Mucosa of stomach (tissue), 1 donor: ENCODE results near the gene TWIST2.

Source experiments
- H3K27me3 ChIP-seq: one replicate; pipeline ENCODE4 v1.7.0; 2013; ENCODE audit warnings: mild to moderate bottlenecking, low read length; ENCODE audit not compliant: control insufficient read depth, insufficient read depth
- H3K36me3 ChIP-seq: one replicate; pipeline ENCODE4 v1.7.0; 2013; ENCODE audit warnings: low read length; ENCODE audit not compliant: control insufficient read depth, insufficient read depth
- H3K4me1 ChIP-seq: one replicate; pipeline ENCODE4 v1.7.0; 2013; ENCODE audit warnings: mild to moderate bottlenecking, low read length; ENCODE audit not compliant: control insufficient read depth, insufficient read depth
- H3K4me3 ChIP-seq: one replicate; pipeline ENCODE4 v1.7.0; 2013; ENCODE audit warnings: low read length
- H3K9ac ChIP-seq: one replicate; pipeline ENCODE4 v1.7.0; 2013; ENCODE audit warnings: mild to moderate bottlenecking, low read length, moderate library complexity
- H3K9me3 ChIP-seq: one replicate; pipeline ENCODE4 v1.7.0; 2013; ENCODE audit warnings: mild to moderate bottlenecking, low read length, moderate library complexity; ENCODE audit not compliant: control insufficient read depth
- donor health status: Pancreatic carcinoma.

The TWIST2 gene

DNA sequence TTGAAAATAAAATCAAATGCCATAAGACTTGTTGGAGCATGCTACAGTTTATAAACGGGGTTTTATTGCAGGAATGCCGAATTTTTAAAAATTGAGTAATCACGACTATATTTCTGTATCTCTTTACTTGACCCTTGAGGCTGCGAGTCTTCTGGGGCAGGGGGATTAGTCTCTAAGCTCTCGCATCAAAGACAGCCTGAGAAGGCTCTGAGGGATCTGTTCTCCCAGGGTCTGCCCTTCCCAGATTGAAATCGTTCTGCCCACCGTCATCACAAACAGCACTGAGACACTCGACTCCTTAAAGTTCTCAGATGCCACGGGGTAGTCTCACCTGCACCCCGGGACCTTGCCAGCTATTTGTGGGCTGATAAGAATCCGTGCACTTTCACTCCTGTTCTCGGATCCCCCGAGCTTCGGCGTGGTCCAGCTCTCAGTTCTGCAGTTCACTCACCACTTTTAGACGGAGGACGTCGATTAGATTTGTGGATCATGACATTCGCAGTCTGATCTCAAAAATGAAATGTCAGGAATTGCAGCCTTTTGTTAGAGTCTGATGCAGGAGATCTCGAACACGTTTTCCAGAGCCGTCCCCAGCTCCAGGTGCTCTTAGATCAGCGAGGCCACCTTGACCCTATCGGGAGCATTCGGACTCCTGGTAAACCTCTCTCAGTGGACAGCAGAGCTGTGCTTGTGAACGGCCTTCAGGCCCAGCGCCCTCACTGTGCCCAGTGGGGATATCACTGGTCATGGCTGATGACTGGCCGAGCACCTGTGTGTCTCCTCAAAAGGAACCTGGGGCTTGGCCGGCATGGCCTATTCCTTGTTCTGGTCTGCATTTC, 43.0 kb downstream of the TWIST2 start:
- Histone ChIP-seq H3K4me1 (peaks cover 4% of the 10 kb centered on the region), H3K36me3 (no peaks in the 10 kb centered on the region), H3K9ac (no peak overlapping the region), H3K27me3 (no peaks in the 10 kb centered on the region), H3K9me3 (no peaks in the 10 kb centered on the region), H3K4me3 (no peak overlapping the region)

DNA sequence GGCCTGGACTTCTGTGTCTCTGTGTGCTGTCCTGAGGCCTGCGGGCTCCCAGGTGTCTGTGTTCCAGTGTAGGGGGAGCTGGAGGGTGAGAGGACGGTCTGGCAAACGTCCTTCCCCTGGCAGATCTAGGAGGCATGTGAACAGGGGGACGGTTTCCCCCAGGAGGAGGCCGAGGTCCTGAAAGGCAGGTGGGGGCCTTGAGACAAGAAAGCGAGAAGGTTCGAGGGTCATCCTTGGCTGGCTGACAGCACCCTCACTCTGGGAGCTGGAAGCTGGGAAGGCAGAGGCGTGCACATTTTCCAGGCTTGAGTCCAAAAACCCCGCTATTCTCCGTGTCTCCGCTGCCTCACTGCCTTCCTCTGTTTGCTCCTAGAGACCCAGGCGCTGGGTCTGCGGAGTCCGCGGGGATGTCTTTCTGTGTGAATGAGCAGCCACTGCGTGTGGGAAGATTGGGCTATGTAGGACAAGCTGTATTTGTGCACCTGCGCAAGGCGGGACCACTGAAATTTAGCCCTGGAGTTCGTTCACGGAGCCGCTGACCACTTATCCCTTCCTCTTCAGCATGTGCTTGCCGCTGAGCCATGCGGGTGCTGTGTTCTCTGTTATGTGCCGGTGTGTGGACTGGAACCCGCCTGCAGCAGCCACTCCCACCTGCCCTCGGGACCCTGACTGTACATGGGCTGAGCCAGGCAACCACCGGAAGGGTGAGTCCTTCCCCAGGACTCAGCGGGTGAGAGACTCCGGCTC, 43.7 kb downstream of the TWIST2 start:
- Histone ChIP-seq H3K9me3 (no peaks in the 10 kb centered on the region), H3K36me3 (no peaks in the 10 kb centered on the region), H3K4me3 (no peak overlapping the region), H3K4me1 (peaks cover 4% of the 10 kb centered on the region), H3K9ac (no peak overlapping the region), H3K27me3 (no peaks in the 10 kb centered on the region)

GRCh38 chr2:238892204-238892500, 44.3 kb downstream of the TWIST2 start:
- Histone ChIP-seq H3K9ac (no peak overlapping the region), H3K36me3 (no peaks in the 10 kb centered on the region), H3K4me3 (no peak overlapping the region), H3K27me3 (no peaks in the 10 kb centered on the region), H3K9me3 (no peaks in the 10 kb centered on the region), H3K4me1 (peaks cover 4% of the 10 kb centered on the region)

DNA sequence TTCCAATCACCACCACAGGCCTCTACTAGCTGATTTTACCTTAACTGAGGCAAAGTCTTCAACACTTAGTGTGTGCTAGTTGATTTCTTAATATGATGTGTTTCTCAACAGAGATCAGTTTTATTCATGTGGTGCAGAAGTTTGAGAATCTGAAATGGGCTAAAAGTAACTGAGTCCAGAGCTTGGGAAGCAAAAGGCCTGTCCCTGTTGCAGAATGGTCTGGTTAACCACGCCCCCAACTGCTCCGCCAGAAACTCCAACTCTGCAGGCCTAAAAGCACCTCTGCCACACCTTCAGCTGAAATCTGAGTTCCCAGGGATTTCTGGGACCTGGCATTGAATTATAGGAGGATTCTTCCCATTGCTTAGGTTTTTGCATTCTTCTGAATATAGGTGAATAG, 44.9 kb downstream of the TWIST2 start:
- H3K9ac ChIP-seq: no peak overlapping the region
- H3K4me3 ChIP-seq: no peak overlapping the region
- H3K36me3 ChIP-seq: no peaks in the 10 kb centered on the region
- no peaks in the 10 kb centered on the region for H3K9me3 ChIP-seq
- peaks cover 4% of the 10 kb centered on the region for H3K4me1 ChIP-seq
- H3K27me3 ChIP-seq: no peaks in the 10 kb centered on the region

GRCh38 chr2:238893349-238894000, 45.6 kb downstream of the TWIST2 start:
- Histone ChIP-seq H3K36me3 (no peaks in the 10 kb centered on the region), H3K9me3 (no peaks in the 10 kb centered on the region), H3K4me1 (peaks cover 4% of the 10 kb centered on the region), H3K4me3 (no peak overlapping the region), H3K9ac (no peak overlapping the region), H3K27me3 (no peaks in the 10 kb centered on the region)

DNA sequence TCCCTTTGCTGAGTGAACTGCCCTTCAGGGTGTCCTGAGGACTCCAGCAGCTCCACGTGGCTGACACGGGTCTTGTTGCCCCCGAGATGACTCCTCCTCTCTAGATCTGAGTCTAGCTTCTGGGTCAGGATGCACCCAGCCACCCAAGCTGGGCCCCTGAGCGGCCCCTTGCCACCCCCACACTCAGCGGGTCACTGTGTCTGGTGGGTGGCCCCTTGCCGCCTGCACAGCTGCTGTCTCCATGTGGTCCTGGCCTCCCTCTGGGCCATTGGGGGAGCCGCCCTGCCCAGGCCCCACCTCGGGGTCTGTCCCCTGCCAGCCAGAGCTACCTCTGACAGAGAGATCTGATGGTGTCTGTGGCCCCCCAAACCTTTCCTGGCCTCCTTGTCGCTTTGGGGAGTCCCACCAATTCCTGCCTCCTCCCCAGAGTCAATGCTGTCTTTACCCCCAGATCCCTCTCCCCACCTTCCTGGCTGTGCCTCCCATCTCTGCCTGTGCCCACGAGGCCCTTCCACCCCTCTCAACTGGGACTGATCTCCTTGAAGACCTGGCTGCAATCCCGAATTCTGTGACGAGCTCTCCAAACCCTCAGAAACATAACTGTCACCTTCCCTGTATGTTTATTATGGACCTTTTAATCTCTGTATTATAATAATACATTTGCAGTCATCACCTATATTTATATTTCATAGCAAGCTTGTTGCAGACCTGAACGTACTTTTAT, 46.5 kb downstream of the TWIST2 start:
- H3K4me1 ChIP-seq: peaks cover 4% of the 10 kb centered on the region
- no peak overlapping the region for H3K4me3 ChIP-seq
- H3K27me3 ChIP-seq: no peaks in the 10 kb centered on the region
- H3K9me3 ChIP-seq: no peaks in the 10 kb centered on the region
- H3K9ac ChIP-seq: no peak overlapping the region
- no peaks in the 10 kb centered on the region for H3K36me3 ChIP-seq

DNA sequence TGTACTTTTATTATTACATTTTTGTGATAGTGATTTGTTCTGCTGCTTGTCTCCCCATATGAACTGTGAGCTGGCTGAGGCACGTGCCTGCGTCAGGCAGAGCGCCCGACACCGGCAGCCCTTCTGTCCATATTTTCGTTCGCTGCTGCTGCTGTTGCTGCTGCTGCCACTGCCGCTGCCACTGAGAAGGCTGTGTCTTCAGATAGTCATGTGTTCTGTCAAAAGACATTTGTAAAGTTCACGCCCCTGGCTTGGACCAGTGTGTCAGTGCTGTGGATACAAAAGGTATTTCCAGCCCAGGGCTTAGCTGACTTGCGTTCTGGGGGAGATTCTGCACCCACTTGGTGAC, 47.0 kb downstream of the TWIST2 start:
- H3K9ac ChIP-seq: no peak overlapping the region

DNA sequence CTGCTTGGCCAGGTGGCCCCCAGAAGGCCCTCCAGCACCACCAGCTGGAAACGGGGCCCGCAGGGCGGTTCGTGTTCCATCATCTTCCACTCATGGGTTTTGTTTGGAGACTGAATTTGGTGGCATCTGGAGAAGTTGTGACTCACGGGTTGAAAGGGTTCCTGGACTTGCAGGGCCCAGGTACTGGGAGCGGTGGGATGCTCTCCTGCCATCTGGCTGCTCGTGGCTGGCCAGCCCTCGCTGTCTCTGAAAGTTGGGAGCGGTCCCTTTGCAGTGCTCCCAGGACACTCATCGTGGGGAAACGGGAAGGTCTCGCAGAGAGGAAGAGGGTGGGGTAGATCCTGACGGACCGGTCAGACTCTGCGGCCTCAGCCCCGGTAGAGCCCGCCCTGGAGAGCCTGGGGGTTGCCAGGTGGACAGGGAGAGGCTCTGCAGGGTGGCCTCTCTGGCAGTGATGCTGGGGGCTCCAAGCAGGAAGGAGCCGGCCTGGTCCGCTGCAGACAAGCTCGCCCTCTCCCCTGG, 47.5 kb downstream of the TWIST2 start:
- H3K4me3 ChIP-seq: no peak overlapping the region
- no peaks in the 10 kb centered on the region for H3K9me3 ChIP-seq
- H3K27me3 ChIP-seq: no peaks in the 10 kb centered on the region
- no peaks in the 10 kb centered on the region for H3K36me3 ChIP-seq
- no peak overlapping the region for H3K9ac ChIP-seq
- H3K4me1 ChIP-seq: peaks cover 4% of the 10 kb centered on the region

More for the DNA sequence above, 47.0 kb downstream of the TWIST2 start:
- Histone ChIP-seq H3K27me3 (no peaks in the 10 kb centered on the region), H3K36me3 (no peaks in the 10 kb centered on the region), H3K4me3 (no peak overlapping the region), H3K4me1 (peaks cover 4% of the 10 kb centered on the region), H3K9me3 (no peaks in the 10 kb centered on the region)

DNA sequence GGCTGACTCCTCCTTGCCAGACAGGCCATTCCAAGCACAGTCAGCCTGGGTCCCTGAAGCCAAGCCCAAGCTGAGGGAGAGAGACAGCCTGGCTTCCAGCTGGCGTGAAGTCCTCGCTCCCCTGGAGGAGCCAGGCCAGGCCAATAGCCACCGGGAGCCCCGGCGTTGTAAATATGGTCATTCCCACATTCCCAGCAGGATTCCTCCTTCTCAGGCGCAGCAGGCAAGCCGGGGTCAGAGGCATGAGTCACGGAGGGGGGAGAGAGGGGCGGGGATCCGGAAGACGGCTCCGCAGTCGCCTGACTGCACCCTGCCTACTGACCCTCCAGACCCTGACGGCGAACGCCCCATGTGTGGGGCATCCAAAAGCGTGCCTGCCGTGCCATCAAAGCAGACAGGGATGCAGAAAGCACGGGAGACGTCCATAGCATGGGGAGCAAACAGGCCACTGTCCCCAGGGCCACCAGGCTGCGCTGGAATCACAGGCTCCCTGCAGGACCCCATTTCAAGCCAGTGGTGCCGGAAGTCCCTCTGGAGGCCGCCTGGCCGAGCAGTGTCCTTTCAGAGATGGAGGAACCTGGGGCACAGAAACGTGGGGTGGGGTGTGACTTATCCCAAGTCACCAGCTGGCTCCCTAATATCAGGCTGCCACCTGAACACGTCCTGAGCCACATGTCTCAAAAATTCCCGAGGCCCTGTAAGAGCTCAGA, 48.2 kb downstream of the TWIST2 start:
- H3K9me3 ChIP-seq: no peaks in the 10 kb centered on the region
- no peak overlapping the region for H3K4me3 ChIP-seq
- H3K9ac ChIP-seq: no peak overlapping the region
- no peaks in the 10 kb centered on the region for H3K36me3 ChIP-seq
- peaks cover 4% of the 10 kb centered on the region for H3K4me1 ChIP-seq
- no peaks in the 10 kb centered on the region for H3K27me3 ChIP-seq

GRCh38 chr2:238896641-238897040, 48.8 kb downstream of the TWIST2 start:
- Histone ChIP-seq H3K27me3 (no peaks in the 10 kb centered on the region), H3K9ac (no peak overlapping the region), H3K9me3 (no peaks in the 10 kb centered on the region), H3K4me1 (peaks cover 4% of the 10 kb centered on the region), H3K4me3 (no peak overlapping the region), H3K36me3 (no peaks in the 10 kb centered on the region)

GRCh38 chr2:238897122-238897880, 49.4 kb downstream of the TWIST2 start:
- H3K27me3 ChIP-seq: no peaks in the 10 kb centered on the region
- no peak overlapping the region for H3K9ac ChIP-seq
- H3K9me3 ChIP-seq: no peaks in the 10 kb centered on the region
- H3K36me3 ChIP-seq: no peaks in the 10 kb centered on the region
- H3K4me1 ChIP-seq: peaks cover 4% of the 10 kb centered on the region
- H3K4me3 ChIP-seq: no peak overlapping the region
